WTC11 (cell line): Measurements from ENCODE around the gene CPNE9. TPM values are rescaled to one million over a fixed set of nuclear protein-coding genes. Genes with fewer than 3 reads are reported as not detected.

Experiments
- ATAC-seq: fragments of 200-7000 bp; cut with Tn5 transposase; 2 replicates; pipeline ENCODE4 v1.10.0; 2021; ENCODE audit warnings: mild to moderate bottlenecking, moderate library complexity
- CTCF ChIA-PET: fragments of 300-600 bp; sonication (Branson Sonifier 250); formaldehyde crosslinking; loops from one replicate; lab custom pipeline; 2021; ENCODE audit warnings: antibody characterized with exemption; lab: Charles Lee
- POLR2A ChIA-PET: fragments of 350-600 bp; sonication (Branson Sonifier 250); formaldehyde crosslinking; loops from one replicate; lab custom pipeline; 2021; ENCODE audit warnings: antibody characterized with exemption; lab: Charles Lee
- DNase-seq: peaks from one replicate; pipeline ENCODE4 v3.0.0; 2021; ENCODE audit warnings: low spot score
- H3K27ac Mint-ChIP-seq: 2 replicates; pipeline ENCODE4 v1.8.0; 2021; ENCODE audit warnings: mixed read lengths
- H3K27me3 Mint-ChIP-seq: 2 replicates; pipeline ENCODE4 v1.8.0; 2021; ENCODE audit warnings: low read depth, mild to moderate bottlenecking, moderate library complexity, mixed read lengths
- H3K36me3 Mint-ChIP-seq: 2 replicates; pipeline ENCODE4 v1.8.0; 2021; ENCODE audit warnings: mixed read lengths
- H3K4me1 Mint-ChIP-seq: 2 replicates; pipeline ENCODE4 v1.8.0; 2022; ENCODE audit warnings: mixed read lengths
- H3K4me3 Mint-ChIP-seq: 2 replicates; pipeline ENCODE4 v1.8.0; 2021; ENCODE audit warnings: mild to moderate bottlenecking, moderate library complexity, mixed read lengths
- H3K9me3 Mint-ChIP-seq: 2 replicates; pipeline ENCODE4 v1.8.0; 2021; ENCODE audit warnings: mixed read lengths
- AFF4 ChIP-seq: sonication (generic); formaldehyde crosslinking; IDR thresholded peaks from 2 replicates; pipeline ENCODE4 v1.8.1; 2023; ENCODE audit warnings: mild to moderate bottlenecking, missing genetic modification reagents, borderline replicate concordance
- AR ChIP-seq: fragments of 250-450 bp; sonication (Bioruptor Pico); IDR thresholded peaks from 2 replicates; pipeline ENCODE4 v1.9.0; 2021; ENCODE audit warnings: mild to moderate bottlenecking
- ARID4B ChIP-seq: sonication (generic); formaldehyde crosslinking; IDR thresholded peaks from 2 replicates; pipeline ENCODE4 v1.8.0; 2023; ENCODE audit warnings: missing genetic modification reagents, mild to moderate bottlenecking, borderline replicate concordance
- CBFB ChIP-seq: sonication (generic); formaldehyde crosslinking; IDR thresholded peaks from 2 replicates; pipeline ENCODE4 v1.8.1; 2022; ENCODE audit warnings: mild to moderate bottlenecking, low read depth, missing genetic modification reagents
- E2F4 ChIP-seq: sonication (generic); formaldehyde crosslinking; IDR thresholded peaks from 2 replicates; pipeline ENCODE4 v1.8.1; 2022; ENCODE audit warnings: low read depth, mild to moderate bottlenecking, moderate library complexity, missing genetic modification reagents, borderline replicate concordance
- EMX1 ChIP-seq: fragments of 250-450 bp; sonication (Bioruptor Pico); IDR thresholded peaks from 2 replicates; pipeline ENCODE4 v1.8.0; 2021; ENCODE audit warnings: mild to moderate bottlenecking
- ESRRA ChIP-seq: sonication (generic); formaldehyde crosslinking; IDR thresholded peaks from 2 replicates; pipeline ENCODE4 v1.8.1; 2022; ENCODE audit warnings: mild to moderate bottlenecking, missing genetic modification reagents, borderline replicate concordance
- FOXK1 ChIP-seq: sonication (generic); formaldehyde crosslinking; IDR thresholded peaks from 2 replicates; pipeline ENCODE4 v1.8.0; 2022; ENCODE audit warnings: mild to moderate bottlenecking, moderate library complexity, missing genetic modification reagents
- FOXP1 ChIP-seq: sonication (generic); formaldehyde crosslinking; IDR thresholded peaks from 2 replicates; pipeline ENCODE4 v1.8.0; 2022; ENCODE audit warnings: missing genetic modification reagents, mild to moderate bottlenecking, moderate library complexity, borderline replicate concordance
- GABPB1 ChIP-seq: sonication (generic); formaldehyde crosslinking; IDR thresholded peaks from 2 replicates; pipeline ENCODE4 v1.8.1; 2023; ENCODE audit warnings: mild to moderate bottlenecking, missing genetic modification reagents
- JAZF1 ChIP-seq: fragments of 250-450 bp; sonication (Bioruptor Pico); IDR thresholded peaks from 2 replicates; pipeline ENCODE4 v1.9.0; 2021; ENCODE audit warnings: moderate library complexity, mild to moderate bottlenecking, inconsistent platforms
- NR3C1 ChIP-seq: sonication (generic); formaldehyde crosslinking; conservative IDR thresholded peaks from 2 replicates; pipeline ENCODE4 v1.8.1; 2023; ENCODE audit warnings: low read depth, mild to moderate bottlenecking, missing genetic modification reagents
- SOX15 ChIP-seq: fragments of 250-450 bp; sonication (Bioruptor Pico); IDR thresholded peaks from 2 replicates; pipeline ENCODE4 v1.9.0; 2021; ENCODE audit warnings: mild to moderate bottlenecking
- TP53 ChIP-seq: sonication (generic); formaldehyde crosslinking; IDR thresholded peaks from 2 replicates; pipeline ENCODE4 v1.8.1; 2023; ENCODE audit warnings: mild to moderate bottlenecking, missing genetic modification reagents
- ZBTB43 ChIP-seq: sonication (generic); formaldehyde crosslinking; IDR thresholded peaks from 2 replicates; pipeline ENCODE4 v1.8.1; 2023; ENCODE audit warnings: mild to moderate bottlenecking, missing genetic modification reagents
- ZNF138 ChIP-seq: sonication (generic); formaldehyde crosslinking; conservative IDR thresholded peaks from 2 replicates; pipeline ENCODE4 v1.8.1; 2022; ENCODE audit warnings: mild to moderate bottlenecking, moderate library complexity, missing genetic modification reagents
- ZNF281 ChIP-seq: sonication (generic); formaldehyde crosslinking; IDR thresholded peaks from 2 replicates; pipeline ENCODE4 v1.8.0; 2023; ENCODE audit warnings: mild to moderate bottlenecking, missing genetic modification reagents
- ZNF317 ChIP-seq: sonication (generic); formaldehyde crosslinking; IDR thresholded peaks from 2 replicates; pipeline ENCODE4 v1.8.1; 2023; ENCODE audit warnings: low read depth, mild to moderate bottlenecking, moderate library complexity, missing genetic modification reagents, borderline replicate concordance
- total RNA-seq: library from RNA; stranded (reverse); gene quantifications from 3 replicates; pipeline ENCODE4 v1.2.3, GENCODE V29; 2021

Gene CPNE9
- total RNA-seq, 1 experiment from 2014 or later, result 3.2 TPM

GRCh38 chr3:9675736-9676290 lies 27.8 kb upstream of the CPNE9 start:
- H3K27me3 Mint-ChIP-seq, result no peaks in the 10 kb centered on the region
- CTCF ChIA-PET, result interaction anchor here (1.5 to 2.3 kb wide), 2 partner anchors 51 to 173 kb away, joined by 5 read pairs; no protein-coding TSS in a partner anchor
- DNase-seq, result no peak
- POLR2A ChIA-PET, result no interaction called here
- H3K27ac Mint-ChIP-seq, result no peak overlapping the region
- no peaks in the 10 kb centered on the region for H3K9me3 Mint-ChIP-seq
- H3K36me3 Mint-ChIP-seq, result peaks cover 41% of the 10 kb centered on the region
- no peak for TF ChIP-seq ZBTB43 (CRISPR knock-in tag)
- TF ChIP-seq ZNF281 (CRISPR knock-in tag), result no peak
- no peak for TF ChIP-seq ZNF138 (CRISPR knock-in tag)
- no peak for TF ChIP-seq E2F4 (CRISPR knock-in tag)
- TF ChIP-seq TP53 (CRISPR knock-in tag), result no peak
- TF ChIP-seq ZNF317 (CRISPR knock-in tag), result no peak
- no peak for TF ChIP-seq FOXK1 (CRISPR knock-in tag)
- no peak for TF ChIP-seq SOX15 (CRISPR knock-in tag)
- TF ChIP-seq CBFB (CRISPR knock-in tag), result no peak
- no peak for ATAC-seq
- H3K4me3 Mint-ChIP-seq, result no peak overlapping the region
- no peaks in the 10 kb centered on the region for H3K4me1 Mint-ChIP-seq

GRCh38 chr3:9676785-9677184 lies 26.8 kb upstream of the CPNE9 start:
- DNase-seq, result no peak
- Mint-ChIP-seq H3K4me1 (no peaks in the 10 kb centered on the region), H3K36me3 (peaks cover 43% of the 10 kb centered on the region), H3K4me3 (no peak overlapping the region), H3K27me3 (no peaks in the 10 kb centered on the region), H3K9me3 (no peaks in the 10 kb centered on the region), H3K27ac (no peak overlapping the region)
- ATAC-seq, result no peak
- ChIA-PET POLR2A (no interaction called here), CTCF (interaction anchor here (2.3 kb wide), 1 partner anchor 50 kb away, joined by 5 read pairs; no protein-coding TSS in a partner anchor)
- TF ChIP-seq NR3C1 (CRISPR knock-in tag) (no peak), EMX1 (CRISPR knock-in tag) (no peak), AR (CRISPR knock-in tag) (no peak), ESRRA (no peak), AFF4 (CRISPR knock-in tag) (no peak), ZNF317 (CRISPR knock-in tag) (no peak), ARID4B (CRISPR knock-in tag) (no peak), GABPB1 (CRISPR knock-in tag) (no peak), JAZF1 (CRISPR knock-in tag) (no peak), FOXP1 (CRISPR knock-in tag) (no peak)
